ENCODE results near the gene LYRM7.
"Not testable (repeated sequence)": the region's sequence is repeated elsewhere in the genome, so short reads cannot be mapped to it uniquely, and the experiment has no call there.

The LYRM7 gene

DNA sequence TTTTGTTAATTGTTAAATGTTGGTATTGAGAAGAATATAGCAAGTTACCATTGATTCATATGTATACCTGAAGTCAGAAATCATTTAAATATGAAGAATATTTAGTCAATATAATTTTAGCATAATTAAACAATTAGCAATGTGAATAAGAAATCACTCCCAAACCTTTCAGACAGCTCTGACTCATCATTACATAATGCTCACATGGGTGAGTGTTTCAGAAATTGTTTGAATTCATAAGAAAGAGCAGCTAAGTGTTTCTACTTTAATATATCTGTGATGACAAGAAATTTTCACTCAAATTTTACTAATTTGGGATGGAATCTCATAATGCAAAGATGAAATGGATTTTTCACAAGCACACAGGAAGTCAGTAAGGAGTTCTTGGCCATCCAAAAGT lies 51.1 kb downstream of the LYRM7 start:
- DNase-seq = no peak

- DNase-seq = no peak
These were observed 52.0 kb downstream of the LYRM7 start for GRCh38 chr5:131222731-131223130.

GRCh38 chr5:131223751-131224386 lies 53.1 kb downstream of the LYRM7 start:
- no peak for DNase-seq

DNA sequence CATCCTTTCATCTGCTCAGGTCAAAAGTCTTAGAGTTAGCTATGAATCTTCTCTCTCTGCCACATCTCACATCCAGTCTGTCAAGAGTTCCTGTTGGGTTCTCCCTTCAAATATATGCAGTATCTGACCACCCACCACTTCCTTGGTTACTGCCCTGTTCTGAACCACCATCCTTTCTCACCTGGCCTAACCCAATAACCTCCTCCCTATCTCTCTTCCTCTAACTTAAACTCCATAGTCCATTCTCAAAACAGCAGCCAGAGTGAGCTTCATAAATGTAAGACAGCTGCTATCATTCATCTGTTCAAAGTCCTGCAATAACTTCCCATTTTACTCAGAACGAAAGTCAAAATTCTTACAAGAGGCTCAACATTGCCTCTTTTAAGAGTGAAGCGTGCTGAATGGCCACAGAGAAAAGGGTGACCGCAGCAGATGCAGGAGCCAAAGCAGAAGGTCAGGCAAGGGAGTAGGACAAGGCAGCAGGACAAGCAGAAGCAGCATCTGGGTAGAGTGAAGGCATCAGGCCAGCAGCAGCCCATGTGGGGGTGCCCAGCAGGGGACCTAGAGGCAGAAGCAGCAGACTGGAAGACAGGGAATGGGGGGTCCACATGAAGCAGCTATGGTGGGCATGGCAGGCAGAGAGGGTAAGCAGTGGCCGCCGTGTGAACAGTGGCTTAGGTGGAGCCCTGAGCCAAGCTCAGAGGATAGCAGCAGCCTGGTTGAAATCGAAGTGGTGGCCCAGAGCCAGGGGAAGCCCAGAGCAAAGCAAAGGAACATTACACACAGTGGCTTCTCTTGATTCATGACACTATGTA lies 53.9 kb downstream of the LYRM7 start:
- peak; percentile 20 for DNase-seq

GRCh38 chr5:131225282-131225974 lies 54.7 kb downstream of the LYRM7 start:
- DNase-seq = no peak

DNA sequence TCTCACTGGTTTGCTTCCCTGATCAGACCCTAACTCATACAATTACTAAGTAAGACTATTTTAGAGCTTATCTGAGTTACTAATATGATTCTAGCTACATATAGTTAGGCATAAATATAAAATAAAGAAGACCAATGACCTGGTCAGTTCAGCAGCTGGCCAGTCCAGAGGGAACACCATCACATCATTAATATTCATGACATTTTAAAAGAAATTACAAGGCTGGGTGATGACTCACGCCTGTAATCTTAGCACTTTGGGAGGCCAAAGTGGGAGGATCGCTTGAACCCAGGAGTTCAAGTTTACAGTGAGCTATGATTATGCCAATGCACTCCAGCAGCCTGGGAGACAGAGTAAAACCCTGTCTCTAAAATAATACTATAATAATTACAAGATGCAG lies 56.2 kb downstream of the LYRM7 start:
- no peak for DNase-seq

GRCh38 chr5:131228646-131229045 lies 57.9 kb downstream of the LYRM7 start:
- no peak for DNase-seq

GRCh38 chr5:131229623-131230022 lies 58.9 kb downstream of the LYRM7 start:
- no peak for DNase-seq

DNA sequence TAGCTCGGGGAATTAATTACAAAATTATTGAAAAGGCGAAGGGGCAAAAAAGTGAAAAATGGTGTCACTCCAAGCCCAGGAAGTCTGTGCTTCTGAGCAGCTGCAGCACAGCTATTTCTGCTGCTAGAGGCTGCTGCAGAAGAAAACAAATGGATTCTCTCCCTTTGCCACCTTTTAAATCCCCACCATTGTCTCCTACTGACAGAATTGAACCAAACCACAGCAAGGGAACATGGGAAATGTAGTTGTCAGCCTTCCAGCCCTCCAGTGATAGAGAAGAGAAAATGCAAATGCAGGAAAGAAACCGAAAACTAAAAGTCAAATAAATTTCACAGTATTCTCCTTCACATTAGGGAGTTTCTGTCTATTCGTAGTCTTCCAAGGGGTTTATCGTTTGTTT lies 59.7 kb downstream of the LYRM7 start:
- DNase-seq = no peak

DNA sequence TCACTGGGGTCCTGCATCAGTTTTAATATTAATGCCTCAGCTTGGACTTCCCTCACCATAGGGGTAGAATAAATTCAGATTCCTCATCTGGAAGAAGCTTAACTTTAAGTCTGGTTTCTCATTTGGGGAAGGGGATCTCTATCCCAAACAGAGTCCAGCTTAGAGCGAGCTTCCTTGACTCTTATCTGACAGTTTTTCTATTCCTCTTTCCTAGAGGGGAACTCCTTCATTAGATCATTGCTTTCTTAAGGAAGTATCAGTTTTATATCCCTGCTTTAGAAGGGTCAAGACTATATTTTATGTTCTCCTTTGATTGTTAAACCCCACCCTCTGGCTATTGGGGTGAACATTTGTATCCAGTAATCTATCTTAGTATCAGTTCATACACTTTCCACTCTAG lies 68.9 kb downstream of the LYRM7 start:
- DNase-seq = no peak

DNA sequence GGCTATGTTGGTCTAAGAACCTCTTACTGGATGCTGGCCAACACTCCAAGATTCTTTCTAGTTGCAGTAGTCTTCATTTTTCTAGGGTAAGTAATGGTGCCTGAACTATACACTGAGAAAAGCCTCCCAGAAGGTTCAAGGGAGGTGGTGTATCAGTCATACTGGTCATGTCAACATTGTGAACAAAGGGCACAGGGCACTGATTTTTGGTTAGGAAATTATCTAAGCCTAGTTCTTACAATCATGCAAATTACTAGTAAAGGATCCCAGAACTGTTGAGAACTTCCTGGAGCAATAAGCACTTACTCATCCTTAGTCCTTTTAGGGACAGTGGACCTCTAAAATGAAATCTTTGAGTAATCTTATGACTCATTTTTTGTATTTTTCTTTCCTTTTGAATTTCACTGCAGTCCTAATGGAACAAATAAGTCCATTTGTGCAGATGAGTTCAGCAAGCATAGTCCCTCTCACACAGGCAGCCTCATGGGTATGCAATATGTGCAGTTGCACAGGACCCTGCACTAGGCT lies 72.0 kb downstream of the LYRM7 start:
- no peak for DNase-seq

DNA sequence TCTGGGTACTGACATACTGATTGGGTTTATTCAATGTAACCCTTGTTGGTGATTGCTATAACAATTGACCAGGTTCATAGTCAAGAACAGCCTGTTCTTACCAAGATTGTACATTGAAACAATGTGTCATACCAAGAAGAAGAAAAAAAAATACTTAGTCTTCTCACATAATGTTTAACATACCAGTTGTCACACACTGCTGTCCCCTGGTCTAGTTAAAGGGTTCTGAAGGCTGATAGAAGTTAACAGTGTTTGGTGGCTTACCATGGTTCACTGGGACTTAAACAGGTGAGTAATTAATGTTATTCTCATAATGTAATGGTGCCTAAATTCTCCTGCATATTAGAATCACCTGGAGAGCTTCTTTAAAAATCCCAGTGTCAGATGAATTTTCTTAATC lies 74.6 kb downstream of the LYRM7 start:
- DNase-seq = no peak

- no peak for DNase-seq
These were observed 75.2 kb downstream of the LYRM7 start for GRCh38 chr5:131245948-131246347.

DNA sequence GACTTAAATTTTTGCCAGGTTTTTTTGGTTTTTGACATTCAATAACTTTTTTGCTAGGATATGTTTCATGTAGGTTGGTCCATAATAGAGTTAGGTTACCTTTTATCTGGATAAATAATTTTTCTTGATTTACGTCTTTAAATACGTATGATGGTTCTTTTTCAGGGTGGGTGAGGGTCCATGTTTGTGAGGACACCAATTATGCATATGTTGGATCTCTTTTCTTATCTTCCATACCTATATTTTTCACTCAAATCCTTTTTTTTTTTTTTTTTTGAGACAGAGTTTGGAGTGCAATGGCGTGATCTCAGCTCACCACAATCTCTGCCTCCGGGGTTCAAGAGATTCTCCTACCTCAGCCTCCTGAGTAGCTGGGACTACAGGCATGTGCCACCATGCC lies 75.8 kb downstream of the LYRM7 start:
- DNase-seq = no peak

- DNase-seq = no peak
These were observed 80.2 kb downstream of the LYRM7 start for GRCh38 chr5:131250751-131251475.

- peak; percentile 89 for DNase-seq
These were observed 82.1 kb downstream of the LYRM7 start for GRCh38 chr5:131252824-131253171.

DNA sequence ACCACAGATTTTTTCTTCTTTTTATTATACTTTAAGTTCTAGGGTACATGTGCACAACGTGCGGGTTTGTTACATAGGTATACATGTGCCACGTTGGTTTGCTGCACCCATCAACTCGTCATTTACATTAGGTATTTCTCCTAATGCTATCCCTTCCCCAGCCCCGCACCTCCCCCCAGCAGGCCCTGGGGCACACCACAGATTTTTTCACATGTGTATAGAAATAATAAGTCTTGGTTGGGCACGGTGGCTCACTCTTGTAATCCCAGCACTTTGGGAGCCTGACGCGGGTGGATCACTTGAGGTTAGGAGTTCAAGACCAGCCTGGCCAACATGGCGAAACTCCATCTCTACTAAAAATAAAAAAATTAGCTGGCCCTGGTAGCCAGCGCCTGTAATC lies 83.3 kb downstream of the LYRM7 start:
- not testable (repeated sequence) for DNase-seq

- no peak for DNase-seq
These were observed 84.0 kb downstream of the LYRM7 start for GRCh38 chr5:131254741-131255140.

Measured in CD4-positive, alpha-beta T cell treated with Interleukin-12 subunit alpha and Interleukin-12 subunit beta, for 1 hour (primary cell).